Stimulated activated CD8-positive, alpha-beta memory T cell treated with anti-CD3 and anti-CD28 coated beads, Interleukin-2, amount 100 ng/mL, for 48 hours (primary cell): ENCODE data around the gene PIGV.

ENCODE experiments used
- DNase-seq, 2 donors: peaks; one replicate each; pipeline ENCODE4 v3.0.0-alpha.2; 2020; ENCODE audit warnings: low read depth in 2 of 2

Gene PIGV

GRCh38 chr1:26774462-26774861 is 13.3 kb upstream of the PIGV start:
- no peak for DNase-seq

- no peak for DNase-seq
Measured at GRCh38 chr1:26775666-26776065, 12.1 kb upstream of the PIGV start.

- no peak for DNase-seq
Measured at GRCh38 chr1:26779098-26779668, 8.6 kb upstream of the PIGV start.

- no peak for DNase-seq
Measured at GRCh38 chr1:26780344-26780957, 7.3 kb upstream of the PIGV start.

- no peak for DNase-seq
Measured at GRCh38 chr1:26781206-26781825, 6.4 kb upstream of the PIGV start.

- DNase-seq = no peak
Measured at GRCh38 chr1:26782521-26783212, 5.1 kb upstream of the PIGV start.

- no peak for DNase-seq
Measured at GRCh38 chr1:26783646-26784022, 4.1 kb upstream of the PIGV start.

- no peak for DNase-seq
Measured at GRCh38 chr1:26784023-26784871, 3.5 kb upstream of the PIGV start.

GRCh38 chr1:26784886-26785285 is 2.9 kb upstream of the PIGV start:
- DNase-seq = no peak

- no peak for DNase-seq
Measured at GRCh38 chr1:26785611-26786436, 1.9 kb upstream of the PIGV start.

- DNase-seq = no peak
Measured at GRCh38 chr1:26786437-26787380, 1.0 kb upstream of the PIGV start.

- peak; percentile 65 to 68 for DNase-seq
Measured at GRCh38 chr1:26787381-26787705, 407 bp upstream of the PIGV start.

- DNase-seq = no peak
Measured at GRCh38 chr1:26788515-26788785, 700 bp downstream of the PIGV start.

- peak; percentile 78 to 81 for DNase-seq
Measured at GRCh38 chr1:26788836-26789611, 1.3 kb downstream of the PIGV start.

GRCh38 chr1:26789612-26789865 is 1.8 kb downstream of the PIGV start:
- DNase-seq = no peak

- DNase-seq = no peak
Measured at GRCh38 chr1:26789931-26790330, 2.2 kb downstream of the PIGV start.

- DNase-seq = no peak
Measured at GRCh38 chr1:26790551-26790953, 2.8 kb downstream of the PIGV start.

GRCh38 chr1:26791148-26791547 is 3.4 kb downstream of the PIGV start:
- no peak for DNase-seq

- DNase-seq = no peak
Measured at GRCh38 chr1:26791626-26792025, 3.9 kb downstream of the PIGV start.

- no peak for DNase-seq
Measured at GRCh38 chr1:26792924-26793323, 5.2 kb downstream of the PIGV start.
